Choroid plexus epithelial cell (primary cell): Measurements from ENCODE around the gene TMEM59.

Source experiments
- DNase-seq: peaks from one replicate; pipeline ENCODE4 v3.0.0-alpha.2; 2010; ENCODE audit warnings: low read depth
- H3K4me3 ChIP-seq: 2 replicates; pipeline ENCODE4 v1.5.1; 2011; ENCODE audit warnings: low read depth, mild to moderate bottlenecking, control low read depth, low read length, moderate library complexity
- CTCF ChIP-seq: conservative IDR thresholded peaks from 2 replicates; pipeline ENCODE4 v1.5.1; 2011; ENCODE audit warnings: low read depth, mild to moderate bottlenecking, control low read depth, inconsistent platforms, low read length, moderate library complexity

The TMEM59 gene

GRCh38 chr1:54016343-54017282 lies 36.4 kb downstream of the TMEM59 start:
- TF ChIP-seq CTCF = no peak
- DNase-seq = peak; percentile 95

GRCh38 chr1:54014009-54014629 lies 38.9 kb downstream of the TMEM59 start:
- DNase-seq = no peak
- no peak overlapping the region for H3K4me3 ChIP-seq
- no peak for TF ChIP-seq CTCF

More at GRCh38 chr1:54016343-54017282, 36.4 kb downstream of the TMEM59 start:
- H3K4me3 ChIP-seq = no peak overlapping the region

- DNase-seq = no peak
Measured at GRCh38 chr1:54013393-54014008, 39.5 kb downstream of the TMEM59 start.

GRCh38 chr1:54012863-54013262 lies 40.1 kb downstream of the TMEM59 start:
- DNase-seq = no peak
- no peak for TF ChIP-seq CTCF

More at GRCh38 chr1:54013393-54014008, 39.5 kb downstream of the TMEM59 start:
- no peak overlapping the region for H3K4me3 ChIP-seq
- no peak for TF ChIP-seq CTCF

GRCh38 chr1:54012008-54012325 lies 41.0 kb downstream of the TMEM59 start:
- TF ChIP-seq CTCF = no peak
- no peak overlapping the region for H3K4me3 ChIP-seq
- DNase-seq = no peak

More at GRCh38 chr1:54012863-54013262, 40.1 kb downstream of the TMEM59 start:
- no peak overlapping the region for H3K4me3 ChIP-seq

- TF ChIP-seq CTCF = no peak
- no peak for DNase-seq
- no peak overlapping the region for H3K4me3 ChIP-seq
Measured at GRCh38 chr1:54011316-54012007, 41.5 kb downstream of the TMEM59 start.
